ENCODE results near the gene PSME3.
"Not testable (repeated sequence)": the region's sequence is repeated elsewhere in the genome, so short reads cannot be mapped to it uniquely, and the experiment has no call there.

The PSME3 gene

GRCh38 chr17:42853968-42854790, 21.0 kb downstream of the PSME3 start:
- H3K36me3 ChIP-seq (ENCODE audit: control insufficient read depth in 2 of 2, insufficient read depth in 1 of 2, low read length in 2 of 2): peaks cover 0 to 4% of the 10 kb centered on the region in 2 experiments; a peak in 2 of 3 replicates
- H3K4me1 ChIP-seq (ENCODE audit: control insufficient read depth, insufficient read depth, low read length): no peaks in the 10 kb centered on the region
- H3K27ac ChIP-seq (ENCODE audit: extremely low read depth, low read depth, low read length): no peak overlapping the region
- H3K4me3 ChIP-seq (ENCODE audit: low read depth, low read length): no peak overlapping the region
- ChIA-PET POLR2A (interaction anchor here (1.1 kb wide), 1 partner anchor 144 kb away, joined by 3 read pairs; the partner anchor contains the start of gene RPL27), CTCF (interaction anchor here (2.0 kb wide), 1 partner anchor 11 kb away, joined by 6 read pairs; no protein-coding TSS in a partner anchor)
- no peaks in the 10 kb centered on the region for H3K9me3 ChIP-seq (ENCODE audit: control insufficient read depth, insufficient read depth, low read depth, low read length)
- TF ChIP-seq SCRT2 (tag by site-specific recombination; IDR thresholded peaks at IDR 0.05): peak; percentile 57
- TF ChIP-seq SALL2 (tag by site-specific recombination; IDR thresholded peaks at IDR 0.05; ENCODE audit: borderline replicate concordance): no peak

DNA sequence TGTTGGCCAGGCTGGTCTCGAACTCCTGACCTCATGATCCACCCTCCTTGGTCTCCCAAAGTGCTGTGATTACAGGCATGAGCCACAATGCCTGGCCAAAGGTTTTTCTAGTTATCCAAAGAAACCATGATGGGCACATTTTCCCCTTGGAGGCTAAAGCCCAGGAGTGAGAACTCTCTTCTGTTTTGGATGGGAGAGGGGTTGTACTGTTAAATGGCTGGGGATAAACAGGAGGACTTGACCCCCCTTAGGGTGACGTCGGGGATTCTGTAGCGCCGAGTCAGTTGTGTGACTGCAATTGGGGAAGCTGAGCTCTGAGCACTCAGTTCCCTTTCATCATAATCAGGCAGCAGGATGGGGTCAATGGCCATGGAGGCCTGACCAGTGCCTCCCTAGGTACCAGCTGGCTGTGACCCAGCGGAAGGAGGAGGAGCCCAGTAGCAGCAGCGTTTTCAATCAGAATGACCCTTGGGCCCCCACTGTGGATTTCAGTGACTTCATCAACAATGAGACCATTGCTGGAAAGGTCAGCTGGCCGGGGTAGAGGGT, 21.9 kb downstream of the PSME3 start:
- no peak for TF ChIP-seq KLF10 (tag by site-specific recombination; IDR thresholded peaks at IDR 0.05)
- TF ChIP-seq, protein P1, sequence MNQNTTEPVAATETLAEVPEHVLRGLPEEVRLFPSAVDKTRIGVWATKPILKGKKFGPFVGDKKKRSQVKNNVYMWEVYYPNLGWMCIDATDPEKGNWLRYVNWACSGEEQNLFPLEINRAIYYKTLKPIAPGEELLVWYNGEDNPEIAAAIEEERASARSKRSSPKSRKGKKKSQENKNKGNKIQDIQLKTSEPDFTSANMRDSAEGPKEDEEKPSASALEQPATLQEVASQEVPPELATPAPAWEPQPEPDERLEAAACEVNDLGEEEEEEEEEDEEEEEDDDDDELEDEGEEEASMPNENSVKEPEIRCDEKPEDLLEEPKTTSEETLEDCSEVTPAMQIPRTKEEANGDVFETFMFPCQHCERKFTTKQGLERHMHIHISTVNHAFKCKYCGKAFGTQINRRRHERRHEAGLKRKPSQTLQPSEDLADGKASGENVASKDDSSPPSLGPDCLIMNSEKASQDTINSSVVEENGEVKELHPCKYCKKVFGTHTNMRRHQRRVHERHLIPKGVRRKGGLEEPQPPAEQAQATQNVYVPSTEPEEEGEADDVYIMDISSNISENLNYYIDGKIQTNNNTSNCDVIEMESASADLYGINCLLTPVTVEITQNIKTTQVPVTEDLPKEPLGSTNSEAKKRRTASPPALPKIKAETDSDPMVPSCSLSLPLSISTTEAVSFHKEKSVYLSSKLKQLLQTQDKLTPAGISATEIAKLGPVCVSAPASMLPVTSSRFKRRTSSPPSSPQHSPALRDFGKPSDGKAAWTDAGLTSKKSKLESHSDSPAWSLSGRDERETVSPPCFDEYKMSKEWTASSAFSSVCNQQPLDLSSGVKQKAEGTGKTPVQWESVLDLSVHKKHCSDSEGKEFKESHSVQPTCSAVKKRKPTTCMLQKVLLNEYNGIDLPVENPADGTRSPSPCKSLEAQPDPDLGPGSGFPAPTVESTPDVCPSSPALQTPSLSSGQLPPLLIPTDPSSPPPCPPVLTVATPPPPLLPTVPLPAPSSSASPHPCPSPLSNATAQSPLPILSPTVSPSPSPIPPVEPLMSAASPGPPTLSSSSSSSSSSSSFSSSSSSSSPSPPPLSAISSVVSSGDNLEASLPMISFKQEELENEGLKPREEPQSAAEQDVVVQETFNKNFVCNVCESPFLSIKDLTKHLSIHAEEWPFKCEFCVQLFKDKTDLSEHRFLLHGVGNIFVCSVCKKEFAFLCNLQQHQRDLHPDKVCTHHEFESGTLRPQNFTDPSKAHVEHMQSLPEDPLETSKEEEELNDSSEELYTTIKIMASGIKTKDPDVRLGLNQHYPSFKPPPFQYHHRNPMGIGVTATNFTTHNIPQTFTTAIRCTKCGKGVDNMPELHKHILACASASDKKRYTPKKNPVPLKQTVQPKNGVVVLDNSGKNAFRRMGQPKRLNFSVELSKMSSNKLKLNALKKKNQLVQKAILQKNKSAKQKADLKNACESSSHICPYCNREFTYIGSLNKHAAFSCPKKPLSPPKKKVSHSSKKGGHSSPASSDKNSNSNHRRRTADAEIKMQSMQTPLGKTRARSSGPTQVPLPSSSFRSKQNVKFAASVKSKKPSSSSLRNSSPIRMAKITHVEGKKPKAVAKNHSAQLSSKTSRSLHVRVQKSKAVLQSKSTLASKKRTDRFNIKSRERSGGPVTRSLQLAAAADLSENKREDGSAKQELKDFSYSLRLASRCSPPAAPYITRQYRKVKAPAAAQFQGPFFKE (tag by site-specific recombination; IDR thresholded peaks at IDR 0.05; ENCODE audit: borderline replicate concordance): no peak
- TF ChIP-seq ZNF24 (tag by site-specific recombination; IDR thresholded peaks at IDR 0.05): no peak
- no peak for TF ChIP-seq ZNF548 (tag by site-specific recombination; IDR thresholded peaks at IDR 0.05)
- TF ChIP-seq ZSCAN16 (tag by site-specific recombination; IDR thresholded peaks at IDR 0.05): no peak
- no peak for TF ChIP-seq REPIN1 (tag by site-specific recombination; IDR thresholded peaks at IDR 0.05; ENCODE audit: low read depth)
- TF ChIP-seq ZFP41 (tag by site-specific recombination; IDR thresholded peaks at IDR 0.05; ENCODE audit: borderline replicate concordance): no peak
- TF ChIP-seq ZNF677 (tag by site-specific recombination; IDR thresholded peaks at IDR 0.05): no peak
- TF ChIP-seq IKZF3 (tag by site-specific recombination; IDR thresholded peaks at IDR 0.05): no peak
- TF ChIP-seq ZNF518A (tag by site-specific recombination; conservative IDR thresholded peaks at IDR 0.05; ENCODE audit: low read depth): no peak
- no peak for TF ChIP-seq ZNF785 (tag by site-specific recombination; IDR thresholded peaks at IDR 0.05)
- TF ChIP-seq ZBTB48 (tag by site-specific recombination; IDR thresholded peaks at IDR 0.05): no peak
- no peak for TF ChIP-seq ZNF561 (tag by site-specific recombination; IDR thresholded peaks at IDR 0.05; ENCODE audit: borderline replicate concordance)
- TF ChIP-seq ZNF776 (tag by site-specific recombination; IDR thresholded peaks at IDR 0.05; ENCODE audit: borderline replicate concordance): no peak
- POLR2A ChIA-PET: interaction anchor here (0.8 kb wide), 1 partner anchor 136 kb away, joined by 3 read pairs; no protein-coding TSS in a partner anchor

DNA sequence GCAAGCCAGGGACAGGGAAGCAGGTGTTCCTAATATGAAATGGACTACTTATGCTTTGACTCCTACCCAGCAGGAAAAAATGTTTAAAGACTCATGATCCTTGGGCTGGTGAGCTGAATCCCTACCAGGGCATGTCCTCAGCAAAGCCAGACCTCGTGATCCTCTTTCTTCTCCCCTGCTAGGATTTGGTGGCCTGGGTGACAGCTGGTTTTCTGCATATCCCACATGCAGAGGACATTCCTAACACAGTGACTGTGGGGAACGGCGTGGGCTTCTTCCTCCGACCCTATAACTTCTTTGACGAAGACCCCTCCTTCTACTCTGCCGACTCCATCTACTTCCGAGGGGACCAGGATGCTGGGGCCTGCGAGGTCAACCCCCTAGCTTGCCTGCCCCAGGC, 22.9 kb downstream of the PSME3 start:
- not testable (repeated sequence) for H3K4me3 ChIP-seq (ENCODE audit: low read depth, low read length); H3K27ac ChIP-seq (ENCODE audit: extremely low read depth, low read depth, low read length); H3K36me3 ChIP-seq (ENCODE audit: control insufficient read depth in 2 of 2, insufficient read depth in 1 of 2, low read length in 2 of 2); H3K4me1 ChIP-seq (ENCODE audit: control insufficient read depth, insufficient read depth, low read length); H3K9me3 ChIP-seq (ENCODE audit: control insufficient read depth, insufficient read depth, low read depth, low read length)
- ChIA-PET POLR2A (interaction anchor here (0.5 kb wide), 1 partner anchor 11 kb away, joined by 3 read pairs; no protein-coding TSS in a partner anchor), CTCF (interaction anchor here (1.1 kb wide), 1 partner anchor 73 kb away, joined by 3 read pairs; no protein-coding TSS in a partner anchor)

More for the DNA sequence above, 21.9 kb downstream of the PSME3 start:
- Histone ChIP-seq H3K9me3 (ENCODE audit: control insufficient read depth, insufficient read depth, low read depth, low read length) (no peaks in the 10 kb centered on the region), H3K4me3 (ENCODE audit: low read depth, low read length) (no peak overlapping the region), H3K36me3 (ENCODE audit: control insufficient read depth in 2 of 2, insufficient read depth in 1 of 2, low read length in 2 of 2) (peaks cover 0 to 4% of the 10 kb centered on the region in 2 experiments; a peak in 2 of 3 replicates), H3K27ac (ENCODE audit: extremely low read depth, low read depth, low read length) (no peak overlapping the region), H3K4me1 (ENCODE audit: control insufficient read depth, insufficient read depth, low read length) (no peaks in the 10 kb centered on the region)
- CTCF ChIA-PET: interaction anchor here (1.1 kb wide), 1 partner anchor 74 kb away, joined by 3 read pairs; no protein-coding TSS in a partner anchor
